Stimulated activated CD8-positive, alpha-beta memory T cell treated with anti-CD3 and anti-CD28 coated beads, Interleukin-12 subunit alpha, Interleukin-12 subunit beta, amount 100 ng/mL, for 24 hours (primary cell): ENCODE data around the gene ABTB1.
"Not testable (repeated sequence)": the region's sequence is repeated elsewhere in the genome, so short reads cannot be mapped to it uniquely, and the experiment has no call there.

ENCODE experiments used
- DNase-seq: peaks from one replicate; pipeline ENCODE4 v3.0.0-alpha.2; 2020; ENCODE audit errors: extremely low read depth

ABTB1 gene

GRCh38 chr3:127702151-127702578 lies 29.4 kb downstream of the ABTB1 start:
- no peak for DNase-seq

GRCh38 chr3:127704840-127705239 lies 32.1 kb downstream of the ABTB1 start:
- DNase-seq: not testable (repeated sequence)

GRCh38 chr3:127706312-127706711 lies 33.6 kb downstream of the ABTB1 start:
- no peak for DNase-seq

- no peak for DNase-seq
Observed at GRCh38 chr3:127706785-127707351, 34.1 kb downstream of the ABTB1 start.

GRCh38 chr3:127707851-127708411 lies 35.2 kb downstream of the ABTB1 start:
- no peak for DNase-seq

- DNase-seq: no peak
Observed at GRCh38 chr3:127708837-127709236, 36.1 kb downstream of the ABTB1 start.

- DNase-seq: no peak
Observed at GRCh38 chr3:127709320-127710060, 36.7 kb downstream of the ABTB1 start.

- DNase-seq: no peak
Observed at GRCh38 chr3:127710155-127710941, 37.6 kb downstream of the ABTB1 start.

GRCh38 chr3:127711021-127711695 lies 38.4 kb downstream of the ABTB1 start:
- no peak for DNase-seq

- no peak for DNase-seq
Observed at GRCh38 chr3:127711896-127712295, 39.1 kb downstream of the ABTB1 start.

GRCh38 chr3:127712461-127712860 lies 39.7 kb downstream of the ABTB1 start:
- no peak for DNase-seq

- no peak for DNase-seq
Observed at GRCh38 chr3:127712881-127713771, 40.4 kb downstream of the ABTB1 start.

GRCh38 chr3:127714125-127714571 lies 41.4 kb downstream of the ABTB1 start:
- DNase-seq: no peak

- no peak for DNase-seq
Observed at GRCh38 chr3:127714866-127715265, 42.1 kb downstream of the ABTB1 start.

- no peak for DNase-seq
Observed at GRCh38 chr3:127715532-127715931, 42.8 kb downstream of the ABTB1 start.

GRCh38 chr3:127716384-127716783 lies 43.6 kb downstream of the ABTB1 start:
- DNase-seq: no peak

GRCh38 chr3:127717357-127718244 lies 44.8 kb downstream of the ABTB1 start:
- no peak for DNase-seq

GRCh38 chr3:127718245-127718915 lies 45.6 kb downstream of the ABTB1 start:
- no peak for DNase-seq

- DNase-seq: no peak
Observed at GRCh38 chr3:127718916-127719290, 46.2 kb downstream of the ABTB1 start.
